ENCODE results near the gene CHCHD6.
A peak's percentile ranks its signal among the peaks of the same experiment; 100 is the strongest.

DNA sequence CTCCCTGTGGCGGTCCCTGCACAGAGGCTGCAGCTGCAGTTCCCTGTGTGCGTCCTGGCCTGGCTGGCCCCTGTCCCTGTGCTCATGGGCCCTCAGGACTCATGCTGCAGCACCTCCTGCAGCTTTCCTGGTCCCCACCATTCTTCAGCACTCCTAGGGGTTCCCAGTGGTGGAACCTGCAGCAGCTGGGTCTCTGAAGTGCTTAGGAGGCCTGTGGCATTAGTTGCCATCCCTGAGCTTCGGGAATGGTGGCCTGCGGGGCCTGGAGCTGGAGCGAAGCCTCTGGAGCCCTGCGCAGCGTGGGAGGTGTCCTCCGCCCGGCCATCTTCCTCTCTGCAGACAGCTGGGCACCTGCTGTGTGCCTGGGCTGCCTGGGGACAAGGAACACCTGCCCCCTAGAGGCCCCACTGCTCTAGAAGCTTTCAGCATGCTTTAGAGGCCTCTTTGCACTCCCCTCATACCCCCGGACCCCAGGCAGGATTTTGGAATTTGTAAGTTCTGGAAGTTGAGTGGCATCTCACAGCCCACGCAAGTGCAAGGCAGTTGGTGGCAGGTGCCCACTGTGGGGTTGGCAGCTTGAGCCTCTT lies 292.0 kb downstream of the CHCHD6 start:
- TF ChIP-seq EZH2 (IDR thresholded peaks at IDR 0.05; ENCODE audit: borderline replicate concordance, low read depth, low read length, severe bottlenecking) (no peak), POLR2AphosphoS5 (IDR thresholded peaks at IDR 0.05; ENCODE audit: insufficient read depth, low read depth, low read length) (no peak), JUN (IDR thresholded peaks at IDR 0.05; ENCODE audit: borderline replicate concordance, insufficient read depth, insufficient read length, low read depth) (no peak)
- TF ChIP-seq, protein P1, sequence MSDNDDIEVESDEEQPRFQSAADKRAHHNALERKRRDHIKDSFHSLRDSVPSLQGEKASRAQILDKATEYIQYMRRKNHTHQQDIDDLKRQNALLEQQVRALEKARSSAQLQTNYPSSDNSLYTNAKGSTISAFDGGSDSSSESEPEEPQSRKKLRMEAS (IDR thresholded peaks at IDR 0.05; ENCODE audit: insufficient read depth, insufficient read length): no peak
- TF ChIP-seq, protein P2, sequence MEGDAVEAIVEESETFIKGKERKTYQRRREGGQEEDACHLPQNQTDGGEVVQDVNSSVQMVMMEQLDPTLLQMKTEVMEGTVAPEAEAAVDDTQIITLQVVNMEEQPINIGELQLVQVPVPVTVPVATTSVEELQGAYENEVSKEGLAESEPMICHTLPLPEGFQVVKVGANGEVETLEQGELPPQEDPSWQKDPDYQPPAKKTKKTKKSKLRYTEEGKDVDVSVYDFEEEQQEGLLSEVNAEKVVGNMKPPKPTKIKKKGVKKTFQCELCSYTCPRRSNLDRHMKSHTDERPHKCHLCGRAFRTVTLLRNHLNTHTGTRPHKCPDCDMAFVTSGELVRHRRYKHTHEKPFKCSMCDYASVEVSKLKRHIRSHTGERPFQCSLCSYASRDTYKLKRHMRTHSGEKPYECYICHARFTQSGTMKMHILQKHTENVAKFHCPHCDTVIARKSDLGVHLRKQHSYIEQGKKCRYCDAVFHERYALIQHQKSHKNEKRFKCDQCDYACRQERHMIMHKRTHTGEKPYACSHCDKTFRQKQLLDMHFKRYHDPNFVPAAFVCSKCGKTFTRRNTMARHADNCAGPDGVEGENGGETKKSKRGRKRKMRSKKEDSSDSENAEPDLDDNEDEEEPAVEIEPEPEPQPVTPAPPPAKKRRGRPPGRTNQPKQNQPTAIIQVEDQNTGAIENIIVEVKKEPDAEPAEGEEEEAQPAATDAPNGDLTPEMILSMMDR (IDR thresholded peaks at IDR 0.05; ENCODE audit: extremely low read depth in 1 of 2, insufficient read depth in 1 of 2, low read depth in 1 of 2, low read length in 2 of 2): peak; percentile 4 to 13

Measured in endothelial cell of umbilical vein (primary cell).